WTC11 (cell line): ENCODE data around the gene NKIRAS2.

ENCODE experiments used
- ATF3 ChIP-seq: sonication (generic); formaldehyde crosslinking; conservative IDR thresholded peaks from 2 replicates; pipeline ENCODE4 v1.8.1; 2022; ENCODE audit warnings: mild to moderate bottlenecking, missing genetic modification reagents
- CBFB ChIP-seq: sonication (generic); formaldehyde crosslinking; IDR thresholded peaks from 2 replicates; pipeline ENCODE4 v1.8.1; 2022; ENCODE audit warnings: mild to moderate bottlenecking, low read depth, missing genetic modification reagents
- CTCF ChIP-seq: fragments of 200-600 bp; IDR thresholded peaks from 2 replicates; pipeline ENCODE4 v1.8.0; 2022; ENCODE audit warnings: antibody characterized with exemption
- ELF4 ChIP-seq: sonication (generic); formaldehyde crosslinking; IDR thresholded peaks from 2 replicates; pipeline ENCODE4 v1.8.1; 2022; ENCODE audit warnings: low read depth, mild to moderate bottlenecking, moderate library complexity, missing genetic modification reagents
- KAT7 ChIP-seq: sonication (generic); formaldehyde crosslinking; IDR thresholded peaks from 2 replicates; pipeline ENCODE4 v1.8.1; 2023; ENCODE audit warnings: missing genetic modification reagents, mild to moderate bottlenecking, borderline replicate concordance
- MAX ChIP-seq: sonication (generic); formaldehyde crosslinking; IDR thresholded peaks from 2 replicates; pipeline ENCODE4 v1.8.0; 2022; ENCODE audit warnings: mild to moderate bottlenecking, missing genetic modification reagents
- NR2C2 ChIP-seq: sonication (generic); formaldehyde crosslinking; IDR thresholded peaks from 2 replicates; pipeline ENCODE4 v1.8.0; 2022; ENCODE audit warnings: mild to moderate bottlenecking, missing genetic modification reagents
- PRDM15 ChIP-seq: sonication (generic); formaldehyde crosslinking; IDR thresholded peaks from 2 replicates; pipeline ENCODE4 v1.8.0; 2022; ENCODE audit warnings: missing genetic modification reagents
- USF2 ChIP-seq: sonication (generic); formaldehyde crosslinking; IDR thresholded peaks from 2 replicates; pipeline ENCODE4 v1.8.1; 2023; ENCODE audit warnings: mild to moderate bottlenecking, missing genetic modification reagents, moderate library complexity
- ZNF121 ChIP-seq: sonication (generic); formaldehyde crosslinking; IDR thresholded peaks from 2 replicates; pipeline ENCODE4 v1.8.0; 2023; ENCODE audit warnings: missing genetic modification reagents

GRCh38 chr17:42028791-42029127 is 8.9 kb downstream of the NKIRAS2 start:
- TF ChIP-seq CBFB (CRISPR knock-in tag) (no peak), ATF3 (no peak), ELF4 (CRISPR knock-in tag) (no peak), CTCF (no peak), USF2 (CRISPR knock-in tag) (no peak), NR2C2 (CRISPR knock-in tag) (no peak), PRDM15 (no peak), ZNF121 (CRISPR knock-in tag) (no peak), MAX (CRISPR knock-in tag) (no peak), KAT7 (CRISPR knock-in tag) (no peak)
